IgD-negative memory B cell (primary cell): Measurements from ENCODE around the gene ZNF276. TPM values are rescaled to one million over a fixed set of nuclear protein-coding genes. Genes with fewer than 3 reads are reported as not detected.
"Not testable (repeated sequence)": the region's sequence is repeated elsewhere in the genome, so short reads cannot be mapped to it uniquely, and the experiment has no call there.

ENCODE experiments used
- H3K27ac Mint-ChIP-seq, 3 donors: one replicate each; pipeline ENCODE4 v1.8.0; 2020 to 2022; ENCODE audit warnings: mild to moderate bottlenecking in 3 of 3, mixed read lengths in 3 of 3, moderate library complexity in 1 of 3
- H3K27me3 Mint-ChIP-seq: one replicate; pipeline ENCODE4 v1.8.0; 2021; ENCODE audit warnings: mixed read lengths
- H3K36me3 Mint-ChIP-seq: one replicate; pipeline ENCODE4 v1.8.0; 2020; ENCODE audit warnings: mild to moderate bottlenecking, mixed read lengths
- H3K4me1 Mint-ChIP-seq, 3 donors: one replicate each; pipeline ENCODE4 v1.8.0; 2020 to 2022; ENCODE audit warnings: mixed read lengths in 3 of 3, mild to moderate bottlenecking in 1 of 3
- H3K4me3 Mint-ChIP-seq, 4 donors: one replicate each; pipeline ENCODE4 v1.8.0; 2020 to 2022; ENCODE audit warnings: mild to moderate bottlenecking in 4 of 4, mixed read lengths in 4 of 4, moderate library complexity in 3 of 4
- H3K9me3 Mint-ChIP-seq, 3 donors: one replicate each; pipeline ENCODE4 v1.8.0; 2020 to 2021; ENCODE audit warnings: mixed read lengths in 3 of 3, mild to moderate bottlenecking in 1 of 3
- polyA plus RNA-seq: library from polyadenylated mRNA; unstranded; fragments of 300-500 nt; fragmentation: Illumina TruSeq; gene quantifications from one replicate; pipeline ENCODE4 v1.2.3, GENCODE V29; 2021

The ZNF276 gene
- polyA plus RNA-seq, 1 donor from 2014 or later: 24.6 TPM

DNA sequence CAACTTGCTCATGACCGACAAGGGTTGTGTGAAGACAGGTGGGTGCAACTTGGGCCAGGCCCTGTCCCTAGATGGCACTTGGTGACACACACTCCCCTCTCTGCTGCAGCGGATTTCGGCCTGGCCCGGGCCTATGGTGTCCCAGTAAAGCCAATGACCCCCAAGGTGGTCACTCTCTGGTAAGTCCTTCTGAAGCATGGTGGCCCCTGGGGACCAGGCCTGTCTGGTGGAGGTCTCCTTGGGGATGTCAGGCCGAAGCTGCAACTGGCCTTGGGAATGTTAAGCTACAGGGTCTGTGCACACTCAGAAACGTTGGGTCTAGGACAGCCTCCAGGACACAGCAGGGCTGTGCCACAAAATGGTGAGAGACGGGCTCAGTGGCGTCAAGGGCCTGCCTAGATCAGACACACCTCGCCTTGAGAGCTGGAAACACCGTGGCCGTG is 28.0 kb upstream of the ZNF276 start:
- Mint-ChIP-seq H3K4me3 (peak overlapping the region in 1 of 4 donors; percentile 17), H3K27me3 (no peaks in the 10 kb centered on the region), H3K27ac (peak overlapping the region in 2 of 3 donors; percentile 42 to 78), H3K9me3 (no peaks in the 10 kb centered on the region), H3K36me3 (peaks cover 3% of the 10 kb centered on the region), H3K4me1 (peaks cover 3 to 4% (median 4%) of the 10 kb centered on the region in 3 donors)

GRCh38 chr16:89693931-89694783 is 27.2 kb upstream of the ZNF276 start:
- Mint-ChIP-seq H3K27me3 (no peaks in the 10 kb centered on the region), H3K9me3 (no peaks in the 10 kb centered on the region), H3K4me1 (peaks cover 4 to 6% (median 5%) of the 10 kb centered on the region in 3 donors), H3K27ac (peak overlapping the region in 2 of 3 donors; percentile 42 to 78), H3K36me3 (peaks cover 3% of the 10 kb centered on the region), H3K4me3 (peak overlapping the region in 1 of 4 donors; percentile 17)

GRCh38 chr16:89694784-89695085 is 26.6 kb upstream of the ZNF276 start:
- H3K4me3 Mint-ChIP-seq: peak overlapping the region in 1 of 4 donors; percentile 29
- not testable (repeated sequence) for H3K4me1 Mint-ChIP-seq, H3K9me3 Mint-ChIP-seq, H3K27me3 Mint-ChIP-seq, H3K27ac Mint-ChIP-seq, H3K36me3 Mint-ChIP-seq

- H3K27ac Mint-ChIP-seq: peak overlapping the region in 2 of 3 donors; percentile 18 to 39
- H3K36me3 Mint-ChIP-seq: no peaks in the 10 kb centered on the region
- H3K27me3 Mint-ChIP-seq: no peaks in the 10 kb centered on the region
- H3K4me1 Mint-ChIP-seq: peaks cover 8 to 11% (median 10%) of the 10 kb centered on the region in 3 donors
- no peaks in the 10 kb centered on the region for H3K9me3 Mint-ChIP-seq
- peak overlapping the region in 2 of 4 donors; percentile 17 to 29 for H3K4me3 Mint-ChIP-seq
Observed at GRCh38 chr16:89695086-89695874, 26.1 kb upstream of the ZNF276 start.

DNA sequence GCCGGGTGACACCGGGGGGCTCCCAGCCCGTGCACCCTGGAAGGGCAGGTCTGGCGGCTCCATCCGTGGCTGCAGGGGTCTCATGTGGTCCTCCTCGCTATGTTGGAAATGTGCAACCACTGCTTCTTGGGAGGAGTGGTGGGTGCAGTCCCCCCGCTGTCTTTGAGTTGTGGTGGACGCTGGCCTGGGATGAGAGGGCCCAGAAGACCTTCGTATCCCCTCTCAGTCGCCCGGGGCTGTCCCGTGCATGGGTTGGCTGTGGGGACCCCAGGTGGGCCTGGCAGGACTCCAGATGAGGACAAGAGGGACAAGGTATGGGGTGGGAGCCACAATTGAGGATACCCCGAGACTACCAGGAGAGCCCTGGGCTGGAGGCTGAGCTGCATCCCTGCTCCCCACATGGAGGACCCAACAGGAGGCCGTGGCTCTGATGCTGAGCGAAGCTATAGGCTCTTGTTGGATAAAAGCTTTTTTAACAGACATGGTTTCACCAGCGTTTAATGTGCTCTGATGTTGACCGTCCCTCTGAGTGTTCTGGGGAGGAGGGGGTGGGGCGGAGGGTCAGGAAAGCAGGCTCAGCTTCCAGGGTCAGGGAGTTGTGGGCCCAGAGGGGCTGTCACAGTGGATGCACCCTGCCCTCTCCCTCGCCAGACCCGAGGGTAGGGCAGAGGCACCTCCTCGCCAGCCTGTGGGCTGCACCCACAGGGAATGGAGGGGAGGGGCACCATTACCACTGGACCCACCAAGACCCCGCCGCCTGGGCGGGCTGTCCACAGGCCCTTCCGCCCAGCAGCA is 25.3 kb upstream of the ZNF276 start:
- peaks cover 8 to 11% (median 10%) of the 10 kb centered on the region in 3 donors for H3K4me1 Mint-ChIP-seq
- H3K4me3 Mint-ChIP-seq: peak overlapping the region in 2 of 4 donors; percentile 29 to 58
- no peaks in the 10 kb centered on the region for H3K36me3 Mint-ChIP-seq
- H3K27me3 Mint-ChIP-seq: no peaks in the 10 kb centered on the region
- H3K9me3 Mint-ChIP-seq: no peaks in the 10 kb centered on the region
- H3K27ac Mint-ChIP-seq: peak overlapping the region in 1 of 3 donors; percentile 48

GRCh38 chr16:89696670-89697128 is 24.6 kb upstream of the ZNF276 start:
- Mint-ChIP-seq H3K27me3 (no peaks in the 10 kb centered on the region), H3K9me3 (no peaks in the 10 kb centered on the region), H3K27ac (peak overlapping the region in 2 of 3 donors; percentile 48 to 78), H3K4me1 (peaks cover 8 to 11% (median 10%) of the 10 kb centered on the region in 3 donors), H3K4me3 (peak overlapping the region in 1 of 4 donors; percentile 8), H3K36me3 (no peaks in the 10 kb centered on the region)

DNA sequence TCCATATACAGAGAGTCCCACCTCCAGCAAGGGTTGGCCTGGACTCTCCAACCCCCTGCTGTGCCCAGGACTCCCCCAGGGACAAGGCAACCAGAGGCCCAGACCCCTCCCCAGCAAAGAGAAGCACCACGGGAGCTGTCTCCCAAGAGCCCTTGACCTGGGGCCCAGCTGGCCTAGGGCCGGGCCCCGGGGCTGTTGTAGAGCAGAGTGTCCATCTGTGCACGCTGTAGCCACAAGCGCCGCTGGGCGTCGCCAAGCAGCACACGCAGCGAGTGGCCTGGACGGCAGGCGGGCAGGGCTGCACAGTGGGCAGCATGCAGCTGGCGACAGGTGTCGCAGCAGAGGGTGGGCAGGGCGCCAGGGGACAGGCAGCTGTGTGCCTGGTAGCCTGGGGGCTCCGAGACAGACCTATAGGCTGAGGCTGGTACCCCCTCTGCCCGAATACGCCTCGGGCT is 24.1 kb upstream of the ZNF276 start:
- H3K36me3 Mint-ChIP-seq: no peaks in the 10 kb centered on the region

GRCh38 chr16:89697616-89698331 is 23.6 kb upstream of the ZNF276 start:
- H3K36me3 Mint-ChIP-seq: no peaks in the 10 kb centered on the region
- H3K4me1 Mint-ChIP-seq: peaks cover 10 to 13% (median 11%) of the 10 kb centered on the region in 3 donors
- H3K27ac Mint-ChIP-seq: no peak overlapping the region
- no peak overlapping the region for H3K4me3 Mint-ChIP-seq
- no peaks in the 10 kb centered on the region for H3K9me3 Mint-ChIP-seq
- no peaks in the 10 kb centered on the region for H3K27me3 Mint-ChIP-seq

More for the DNA sequence above, 24.1 kb upstream of the ZNF276 start:
- no peaks in the 10 kb centered on the region for H3K9me3 Mint-ChIP-seq
- H3K4me1 Mint-ChIP-seq: peaks cover 9 to 11% (median 10%) of the 10 kb centered on the region in 3 donors
- peak overlapping the region in 1 of 3 donors; percentile 78 for H3K27ac Mint-ChIP-seq
- no peaks in the 10 kb centered on the region for H3K27me3 Mint-ChIP-seq
- H3K4me3 Mint-ChIP-seq: peak overlapping the region in 1 of 4 donors; percentile 8

DNA sequence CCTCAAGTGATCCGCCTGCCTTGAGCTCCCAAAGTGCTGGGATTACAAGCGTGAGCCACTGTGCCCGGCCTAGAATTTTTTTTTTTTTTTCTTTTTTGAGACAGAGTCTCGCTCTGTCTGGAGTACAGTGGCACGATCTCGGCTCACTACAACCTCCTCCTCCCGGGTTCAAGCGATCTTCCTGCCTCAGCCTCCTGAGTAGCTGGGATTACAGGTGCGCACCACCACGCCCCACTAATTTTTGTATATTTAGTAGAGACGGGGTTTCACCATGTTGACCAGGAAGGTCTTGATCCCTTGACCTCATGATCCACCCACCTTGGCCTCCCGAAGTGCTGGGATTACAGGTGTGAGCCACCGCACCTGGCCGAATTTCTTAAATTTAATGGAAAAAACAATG is 22.6 kb upstream of the ZNF276 start:
- not testable (repeated sequence) for H3K27me3 Mint-ChIP-seq, H3K36me3 Mint-ChIP-seq, H3K9me3 Mint-ChIP-seq
- Mint-ChIP-seq H3K4me3 (peak overlapping the region in 2 of 4 donors; percentile 33 to 45), H3K27ac (peak overlapping the region in 2 of 3 donors; percentile 73 to 75), H3K4me1 (peaks cover 6 to 13% (median 11%) of the 10 kb centered on the region in 3 donors)

DNA sequence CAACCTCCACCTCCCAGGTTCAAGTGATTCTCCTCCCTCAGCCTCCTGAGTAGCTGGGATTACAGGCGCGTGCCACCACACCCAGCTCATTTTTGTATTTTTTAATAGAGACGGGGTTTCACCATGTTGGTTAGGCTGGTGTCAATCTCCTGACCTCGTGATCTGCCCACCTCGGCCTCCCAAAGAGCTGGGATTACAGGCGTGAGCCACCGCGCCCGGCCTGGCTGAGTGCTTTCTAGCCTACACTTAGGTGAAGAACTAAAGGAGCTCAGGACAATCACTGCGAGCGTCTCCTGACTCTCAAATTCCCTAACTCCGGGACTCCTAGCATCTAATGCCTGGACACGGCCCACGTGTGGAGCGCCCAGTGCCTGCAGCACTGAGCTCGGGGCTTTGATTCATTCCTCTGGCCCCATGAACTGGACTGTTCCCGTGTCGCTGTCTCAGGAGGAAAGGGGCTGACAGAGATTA is 21.7 kb upstream of the ZNF276 start:
- peaks cover 6 to 13% (median 11%) of the 10 kb centered on the region in 3 donors for H3K4me1 Mint-ChIP-seq
- not testable (repeated sequence) for H3K9me3 Mint-ChIP-seq, H3K27me3 Mint-ChIP-seq, H3K36me3 Mint-ChIP-seq
- peak overlapping the region; percentile 50 to 99 (median 88) for H3K27ac Mint-ChIP-seq
- H3K4me3 Mint-ChIP-seq: peak overlapping the region; percentile 77 to 93 (median 87)

GRCh38 chr16:89700100-89700648 is 21.2 kb upstream of the ZNF276 start:
- no peaks in the 10 kb centered on the region for H3K27me3 Mint-ChIP-seq
- H3K4me3 Mint-ChIP-seq: peak overlapping the region; percentile 77 to 93 (median 87)
- H3K9me3 Mint-ChIP-seq: no peaks in the 10 kb centered on the region
- peaks cover 6 to 13% (median 11%) of the 10 kb centered on the region in 3 donors for H3K4me1 Mint-ChIP-seq
- H3K27ac Mint-ChIP-seq: peak overlapping the region; percentile 50 to 99 (median 88)
- H3K36me3 Mint-ChIP-seq: no peaks in the 10 kb centered on the region

DNA sequence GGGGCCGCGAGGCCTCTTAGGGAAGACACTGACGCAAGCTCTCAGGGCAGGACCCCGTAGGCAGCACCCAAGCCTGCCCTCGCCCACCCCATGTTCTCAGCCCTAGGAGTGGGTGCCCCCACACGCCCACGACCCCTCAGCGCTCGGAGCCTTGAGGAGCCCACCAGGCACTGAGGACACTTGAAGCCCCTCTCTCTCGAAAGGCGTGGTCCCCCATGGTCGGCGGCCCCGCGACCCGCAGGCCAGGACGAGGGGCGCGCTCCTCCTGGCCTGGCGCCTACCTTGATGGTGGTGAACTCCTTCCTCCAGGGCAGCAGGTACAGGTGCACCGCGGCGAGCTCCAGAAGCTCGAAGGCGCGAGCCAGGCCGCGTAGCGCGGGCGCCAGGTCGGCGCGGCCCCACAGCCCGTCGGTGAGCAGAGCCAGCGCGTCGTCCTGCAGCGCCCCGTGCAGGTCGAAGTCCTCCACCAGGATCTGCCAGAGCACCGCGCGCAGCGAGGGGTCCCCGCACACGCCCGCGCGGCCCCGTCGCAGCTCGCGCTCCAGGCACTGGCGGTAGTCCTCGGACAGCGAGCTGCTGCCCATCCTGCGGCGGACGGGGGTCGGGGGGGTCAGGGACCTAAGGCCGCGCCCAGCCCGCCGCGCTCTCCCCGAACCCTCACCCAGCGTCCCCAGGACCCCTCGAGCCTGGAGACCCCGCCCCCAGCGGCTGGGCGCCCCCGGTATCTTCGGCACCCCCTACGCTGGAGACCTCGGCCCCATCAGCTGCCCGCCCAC is 20.5 kb upstream of the ZNF276 start:
- Mint-ChIP-seq H3K4me1 (peaks cover 6 to 13% (median 13%) of the 10 kb centered on the region in 3 donors), H3K27ac (peak overlapping the region; percentile 50 to 99 (median 80)), H3K9me3 (no peaks in the 10 kb centered on the region), H3K36me3 (no peaks in the 10 kb centered on the region), H3K27me3 (no peaks in the 10 kb centered on the region), H3K4me3 (peak overlapping the region; percentile 77 to 93 (median 92))
